Activated T-cell treated with anti-CD3 and anti-CD28 coated beads for 48 hours (primary cell): Measurements from ENCODE around the gene SNAP29.
"Not testable (repeated sequence)": the region's sequence is repeated elsewhere in the genome, so short reads cannot be mapped to it uniquely, and the experiment has no call there.

ENCODE experiments used
- DNase-seq: peaks from one replicate; pipeline ENCODE4 v3.0.0-alpha.2; 2020; ENCODE audit warnings: low read depth

The SNAP29 gene

DNA sequence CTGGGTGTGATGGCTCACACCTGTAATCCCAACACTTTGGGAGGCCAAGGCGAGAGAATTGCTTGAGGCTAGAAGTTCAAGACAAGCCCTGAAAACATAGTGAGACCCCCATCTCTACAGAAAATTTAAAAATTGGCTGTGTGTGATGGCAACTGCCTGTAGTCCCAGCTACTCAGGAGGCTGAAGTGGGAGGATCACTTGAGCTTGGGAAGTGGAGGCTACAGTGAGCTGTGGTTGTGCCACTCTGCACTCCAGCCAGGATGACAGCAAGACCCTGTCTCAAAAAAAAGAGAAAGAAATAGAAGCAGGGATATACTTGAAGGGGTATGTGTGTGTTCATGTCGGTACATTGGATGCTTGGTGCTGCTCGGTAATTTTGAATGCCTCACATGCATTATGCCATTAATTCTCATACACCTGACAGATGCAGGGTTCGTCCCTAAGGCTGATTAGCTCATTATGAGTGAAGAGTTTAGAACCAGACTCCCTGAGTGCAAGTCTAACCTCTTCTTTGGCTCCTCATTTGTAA is 72.4 kb downstream of the SNAP29 start:
- no peak for DNase-seq

DNA sequence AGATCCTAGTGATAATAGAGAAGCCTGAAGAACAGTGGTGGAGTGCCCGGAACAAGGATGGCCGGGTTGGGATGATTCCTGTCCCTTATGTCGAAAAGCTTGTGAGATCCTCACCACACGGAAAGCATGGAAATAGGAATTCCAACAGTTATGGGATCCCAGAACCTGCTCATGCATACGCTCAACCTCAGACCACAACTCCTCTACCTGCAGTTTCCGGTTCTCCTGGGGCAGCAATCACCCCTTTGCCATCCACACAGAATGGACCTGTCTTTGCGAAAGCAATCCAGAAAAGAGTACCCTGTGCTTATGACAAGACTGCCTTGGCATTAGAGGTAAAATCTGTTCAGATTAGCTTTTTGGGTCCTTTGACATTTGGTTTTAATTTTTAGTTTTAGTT is 75.1 kb downstream of the SNAP29 start:
- no peak for DNase-seq

DNA sequence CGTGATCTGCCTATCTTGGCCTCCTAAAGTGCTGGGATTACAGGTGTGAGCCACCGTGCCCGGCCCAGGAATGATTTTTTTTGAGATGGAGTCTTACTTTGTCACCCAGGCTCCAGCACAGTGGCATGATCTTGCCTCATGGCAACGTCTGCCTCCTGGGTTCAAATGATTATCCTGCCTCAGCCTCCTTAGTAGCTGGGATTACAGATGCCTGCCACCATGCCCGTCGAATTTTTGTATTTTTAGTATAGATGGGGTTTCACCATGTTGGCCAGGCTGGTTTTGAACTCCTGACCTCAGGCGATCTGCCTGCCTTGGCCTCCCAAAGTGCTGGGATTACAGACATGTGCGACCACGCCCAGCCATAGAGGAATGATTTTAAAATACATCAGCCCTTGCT is 76.2 kb downstream of the SNAP29 start:
- not testable (repeated sequence) for DNase-seq

DNA sequence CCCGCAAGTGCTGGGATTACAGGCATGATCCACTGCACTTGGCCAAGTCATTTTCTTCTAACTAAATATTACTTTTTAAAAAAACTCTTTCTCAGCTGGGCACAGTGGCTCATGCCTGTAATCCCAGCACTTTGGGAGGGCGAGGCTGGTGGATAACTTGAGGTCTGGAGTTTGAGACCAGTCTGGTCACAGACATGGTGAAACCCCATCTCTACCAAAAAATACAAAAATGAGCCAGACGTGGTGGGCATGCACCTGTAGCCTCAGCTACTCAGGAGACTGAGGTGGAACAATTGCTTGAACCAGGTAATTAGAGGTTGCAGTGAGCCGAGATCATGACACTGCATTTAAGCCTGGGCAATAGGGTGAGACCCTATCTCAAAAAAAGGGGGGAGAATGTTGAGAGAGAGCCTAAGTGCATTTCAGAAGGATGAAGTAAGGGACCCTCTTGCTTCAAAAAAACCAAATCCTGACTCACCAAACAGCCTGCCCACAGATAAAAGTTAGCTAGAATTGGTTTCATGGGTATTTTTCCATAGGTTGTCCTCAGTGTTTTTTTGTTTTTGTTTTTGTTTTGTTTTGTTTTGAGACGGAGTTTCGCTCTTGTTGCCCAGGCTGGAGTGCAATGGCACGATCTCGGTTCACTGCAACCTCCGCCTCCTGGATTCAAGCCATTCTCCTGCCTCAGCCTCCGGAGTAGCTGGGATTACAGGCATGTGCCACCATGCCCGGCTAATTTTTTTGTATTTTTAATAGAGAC is 77.2 kb downstream of the SNAP29 start:
- DNase-seq = not testable (repeated sequence)

DNA sequence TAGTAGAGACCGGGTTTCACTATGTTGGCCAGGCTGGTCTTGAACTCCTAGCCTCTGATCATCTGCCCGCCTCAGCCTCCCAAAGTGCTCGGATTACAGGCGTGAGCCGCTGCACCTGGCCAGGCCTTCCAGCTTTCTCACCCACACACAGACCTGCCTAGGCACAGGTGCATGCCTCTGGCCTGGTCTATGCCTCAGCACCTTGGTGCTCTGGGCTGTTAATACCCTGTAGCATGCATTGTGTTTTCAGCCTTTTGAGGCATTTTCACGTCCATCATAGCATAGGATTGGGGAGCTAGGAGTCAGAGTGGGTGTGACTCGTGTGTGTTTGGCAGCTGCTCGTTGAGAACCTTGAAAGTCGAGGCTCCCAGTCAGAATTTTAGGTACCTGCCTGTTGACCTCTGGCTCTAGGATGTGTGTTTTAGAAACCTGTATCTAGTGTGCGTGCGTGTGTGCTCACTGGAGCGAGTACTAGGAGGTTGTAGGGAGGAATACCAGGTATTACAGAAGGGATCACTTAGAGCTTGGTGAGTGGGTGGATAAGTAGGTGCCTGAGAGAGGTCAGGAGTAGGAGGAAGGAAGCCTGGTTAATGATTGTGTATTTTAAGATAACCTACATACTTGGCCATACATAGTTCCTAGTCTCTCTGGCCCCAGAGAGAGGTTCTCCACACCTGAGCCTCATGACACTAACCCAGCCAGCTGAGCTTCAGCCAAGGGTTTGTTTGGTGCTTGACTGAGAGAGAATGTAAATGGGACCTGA is 78.4 kb downstream of the SNAP29 start:
- DNase-seq = no peak

DNA sequence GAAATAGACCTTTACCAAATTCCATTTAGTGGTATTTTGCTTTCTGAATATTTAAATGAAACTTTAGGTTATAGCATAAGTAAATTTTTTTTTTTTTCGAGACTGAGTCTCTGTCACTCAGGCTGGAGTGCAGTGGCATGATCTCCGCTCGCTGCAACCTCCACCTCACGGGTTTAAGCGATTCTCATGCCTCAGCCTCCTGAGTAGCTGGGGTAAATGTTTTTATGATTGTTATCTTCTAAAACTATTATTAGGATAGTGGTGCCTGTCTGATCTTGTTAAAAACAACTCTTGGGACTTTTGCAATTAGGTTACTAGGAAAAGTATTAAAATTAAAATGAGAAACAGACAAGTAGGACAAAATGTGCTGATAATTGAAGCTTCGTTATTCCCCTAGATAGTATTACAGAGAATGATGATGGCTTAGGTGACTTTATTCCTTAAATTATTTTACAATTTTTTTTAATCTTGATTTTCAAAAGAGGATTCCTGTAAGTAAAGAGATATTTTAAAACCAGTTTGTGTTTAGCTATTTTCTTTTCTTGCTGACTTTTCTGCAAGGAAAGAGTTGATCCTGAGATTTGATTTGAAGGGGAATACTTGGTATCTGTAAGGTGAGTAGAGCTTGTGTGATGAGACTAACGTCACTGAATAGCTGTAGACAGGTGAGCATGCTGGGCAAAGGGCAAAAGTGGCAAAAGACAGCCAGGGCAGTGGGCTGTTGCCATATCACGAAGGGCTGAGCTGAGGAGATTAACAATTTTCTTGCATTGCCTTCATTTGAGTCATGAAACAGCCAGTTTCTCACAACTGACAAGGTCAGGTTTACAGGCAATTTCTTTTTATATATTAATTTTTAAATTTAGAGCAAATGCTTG is 79.2 kb downstream of the SNAP29 start:
- no peak for DNase-seq

DNA sequence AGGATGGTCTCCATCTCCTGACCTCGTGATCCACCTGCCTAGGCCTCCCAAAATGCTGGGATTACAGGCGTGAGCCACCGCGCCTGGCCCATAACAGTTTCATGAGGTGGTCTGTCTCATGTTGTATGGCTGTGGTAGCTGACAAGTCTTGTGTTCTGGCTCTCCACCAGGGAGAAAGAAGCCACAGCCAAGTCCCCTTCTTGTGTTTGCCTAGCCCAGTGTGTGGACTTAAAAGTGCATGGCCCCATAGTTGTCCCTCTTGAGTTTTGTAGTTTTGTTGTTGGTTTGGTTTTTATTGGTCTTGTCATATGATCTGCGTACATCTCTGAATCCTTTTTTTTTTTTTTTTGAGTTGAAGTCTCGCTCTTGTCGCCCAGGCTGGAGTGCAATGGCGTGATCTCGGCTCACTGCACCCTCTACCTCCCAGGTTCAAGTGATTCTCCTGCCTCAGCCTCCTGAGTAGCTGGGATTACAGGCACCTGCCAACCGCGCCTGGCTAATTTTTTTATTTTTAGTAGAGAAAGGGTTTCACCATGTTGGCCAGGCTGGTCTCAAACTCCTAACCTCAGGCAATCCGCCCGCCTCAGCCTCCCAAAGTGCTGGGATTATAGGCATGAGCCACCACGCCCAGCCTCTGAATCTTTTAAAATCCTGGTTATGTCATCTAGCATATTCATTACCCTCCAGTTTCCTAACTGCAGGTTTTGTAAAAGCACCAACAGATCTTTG is 80.8 kb downstream of the SNAP29 start:
- DNase-seq = not testable (repeated sequence)

DNA sequence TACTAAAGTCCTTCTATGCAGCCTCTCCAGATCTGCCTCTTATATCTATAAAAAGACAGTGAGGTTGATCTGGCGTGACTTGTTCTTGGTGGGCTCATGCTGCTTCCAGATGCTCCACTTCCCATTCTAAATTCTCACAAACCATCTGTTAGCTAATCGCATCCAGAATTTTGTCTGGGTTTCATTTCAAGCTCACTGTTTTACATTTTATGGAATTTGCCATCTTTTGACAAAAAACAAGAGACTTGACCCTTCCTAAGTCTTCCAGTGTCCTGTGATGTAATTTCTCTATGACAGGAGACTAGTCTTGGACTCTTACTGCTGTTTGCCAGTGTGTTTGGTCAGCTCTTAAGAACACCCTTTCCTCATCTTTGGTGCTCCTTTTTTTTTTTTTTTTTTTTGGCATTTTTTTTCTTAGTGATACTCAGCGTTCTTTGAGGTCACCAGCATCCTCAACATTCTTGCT is 81.4 kb downstream of the SNAP29 start:
- no peak for DNase-seq
